ENCODE data around the gene FXR1.

DNA sequence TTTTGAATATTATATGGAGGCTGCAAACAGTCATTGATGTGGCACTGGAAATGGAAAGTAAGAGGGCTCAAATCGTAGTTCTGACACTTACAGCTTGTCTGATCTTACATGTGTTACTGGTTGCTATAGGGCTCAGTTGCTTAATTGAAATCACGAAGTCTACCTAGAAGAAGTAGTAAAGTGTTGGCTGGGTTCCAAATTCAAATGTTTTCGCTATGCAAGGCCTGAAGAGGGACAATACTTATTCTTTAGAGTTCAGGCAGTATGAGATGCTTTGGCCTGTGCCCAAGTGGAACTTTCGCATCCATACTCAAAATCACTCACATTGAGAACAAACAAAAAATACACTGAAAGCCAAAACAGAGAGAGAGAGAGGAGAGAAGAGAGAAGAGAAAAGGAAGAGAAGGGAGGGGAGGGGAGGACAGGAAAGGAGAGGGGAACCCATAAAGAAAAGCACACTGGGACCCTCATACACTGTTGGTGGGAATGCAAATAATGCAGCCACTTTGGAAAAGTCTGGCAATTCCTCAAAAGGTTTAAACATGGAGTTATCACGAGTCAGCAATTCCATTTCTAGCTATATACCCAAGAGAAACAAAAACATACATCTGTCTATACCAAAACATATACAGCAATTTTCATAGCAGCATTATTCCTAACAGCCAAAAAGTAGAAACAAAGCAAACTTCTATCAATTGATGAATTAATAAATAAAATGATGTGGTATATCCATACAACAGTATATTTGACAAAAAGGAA, 2.9 kb upstream of the FXR1 start:
- TF ChIP-seq EZH2 (IDR thresholded peaks at IDR 0.05; ENCODE audit: borderline replicate concordance, low read length), result no peak
- TF ChIP-seq, protein P1, sequence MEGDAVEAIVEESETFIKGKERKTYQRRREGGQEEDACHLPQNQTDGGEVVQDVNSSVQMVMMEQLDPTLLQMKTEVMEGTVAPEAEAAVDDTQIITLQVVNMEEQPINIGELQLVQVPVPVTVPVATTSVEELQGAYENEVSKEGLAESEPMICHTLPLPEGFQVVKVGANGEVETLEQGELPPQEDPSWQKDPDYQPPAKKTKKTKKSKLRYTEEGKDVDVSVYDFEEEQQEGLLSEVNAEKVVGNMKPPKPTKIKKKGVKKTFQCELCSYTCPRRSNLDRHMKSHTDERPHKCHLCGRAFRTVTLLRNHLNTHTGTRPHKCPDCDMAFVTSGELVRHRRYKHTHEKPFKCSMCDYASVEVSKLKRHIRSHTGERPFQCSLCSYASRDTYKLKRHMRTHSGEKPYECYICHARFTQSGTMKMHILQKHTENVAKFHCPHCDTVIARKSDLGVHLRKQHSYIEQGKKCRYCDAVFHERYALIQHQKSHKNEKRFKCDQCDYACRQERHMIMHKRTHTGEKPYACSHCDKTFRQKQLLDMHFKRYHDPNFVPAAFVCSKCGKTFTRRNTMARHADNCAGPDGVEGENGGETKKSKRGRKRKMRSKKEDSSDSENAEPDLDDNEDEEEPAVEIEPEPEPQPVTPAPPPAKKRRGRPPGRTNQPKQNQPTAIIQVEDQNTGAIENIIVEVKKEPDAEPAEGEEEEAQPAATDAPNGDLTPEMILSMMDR (conservative IDR thresholded peaks at IDR 0.05 in 1 of 2, IDR thresholded peaks at IDR 0.05 in 1 of 2; ENCODE audit: extremely low read depth in 1 of 2, insufficient read depth in 1 of 2, low read depth in 1 of 2, low read length in 2 of 2), result no peak
